ENCODE results near the gene IL3.

The IL3 gene

GRCh38 chr5:132079081-132079480 lies 18.6 kb downstream of the IL3 start:
- no peak overlapping the region for H3K4me3 ChIP-seq (ENCODE audit: low read depth, low read length)
- TF ChIP-seq CTCF (IDR thresholded peaks at IDR 0.05; ENCODE audit: borderline replicate concordance, insufficient read depth, low read depth, low read length) = no peak

- H3K4me3 ChIP-seq (ENCODE audit: low read depth, low read length) = no peak overlapping the region
- TF ChIP-seq CTCF (IDR thresholded peaks at IDR 0.05; ENCODE audit: borderline replicate concordance, insufficient read depth, low read depth, low read length) = no peak
Measured at GRCh38 chr5:132079619-132080018, 19.2 kb downstream of the IL3 start.

DNA sequence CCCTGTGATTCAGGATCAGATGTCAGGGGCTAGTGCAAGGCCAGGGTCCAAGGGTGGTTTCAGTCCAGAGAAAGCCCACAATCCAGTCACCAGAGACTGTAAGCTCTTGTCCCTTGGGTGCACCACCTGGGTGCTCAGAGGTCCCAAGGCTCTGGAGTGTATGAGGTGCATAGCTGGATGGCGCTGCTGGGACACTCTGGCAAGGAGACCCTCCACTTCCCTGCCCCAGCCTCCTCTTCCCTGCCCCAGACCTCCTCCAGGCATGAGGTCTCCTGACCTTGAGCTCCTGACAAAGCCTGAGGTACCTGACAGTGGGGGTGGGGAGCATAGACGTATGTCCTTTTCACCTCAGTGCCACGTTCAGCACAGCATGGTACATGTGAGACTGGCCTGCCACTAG lies 20.1 kb downstream of the IL3 start:
- no peak for TF ChIP-seq CTCF (IDR thresholded peaks at IDR 0.05; ENCODE audit: borderline replicate concordance, insufficient read depth, low read depth, low read length)

DNA sequence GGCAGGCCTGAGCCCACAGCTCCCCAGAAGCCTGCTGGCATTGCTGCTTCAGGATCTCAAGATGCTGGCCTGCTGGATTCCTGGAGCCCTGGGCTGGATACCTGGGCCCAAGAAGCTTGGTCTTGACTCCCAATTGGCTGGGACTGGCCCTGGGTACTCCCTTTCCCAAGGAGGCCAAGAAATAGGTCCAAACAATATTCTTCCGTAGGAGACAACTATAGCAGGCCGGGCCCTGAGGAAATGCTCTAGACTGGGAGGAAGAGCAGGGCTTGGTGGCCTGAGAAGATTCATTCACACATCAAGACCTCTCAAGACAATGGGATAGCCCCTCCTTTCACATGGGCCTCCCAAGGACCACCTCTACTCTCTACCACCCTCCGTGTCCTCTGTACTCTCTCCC lies 21.0 kb downstream of the IL3 start:
- H3K4me3 ChIP-seq (ENCODE audit: low read depth, low read length) = no peak overlapping the region
- TF ChIP-seq CTCF (IDR thresholded peaks at IDR 0.05; ENCODE audit: borderline replicate concordance, insufficient read depth, low read depth, low read length) = no peak

More for the DNA sequence above, 20.1 kb downstream of the IL3 start:
- no peak overlapping the region for H3K4me3 ChIP-seq (ENCODE audit: low read depth, low read length)

GRCh38 chr5:132082329-132083023 lies 22.0 kb downstream of the IL3 start:
- no peak for TF ChIP-seq CTCF (IDR thresholded peaks at IDR 0.05; ENCODE audit: borderline replicate concordance, insufficient read depth, low read depth, low read length)
- H3K4me3 ChIP-seq (ENCODE audit: low read depth, low read length) = no peak overlapping the region

DNA sequence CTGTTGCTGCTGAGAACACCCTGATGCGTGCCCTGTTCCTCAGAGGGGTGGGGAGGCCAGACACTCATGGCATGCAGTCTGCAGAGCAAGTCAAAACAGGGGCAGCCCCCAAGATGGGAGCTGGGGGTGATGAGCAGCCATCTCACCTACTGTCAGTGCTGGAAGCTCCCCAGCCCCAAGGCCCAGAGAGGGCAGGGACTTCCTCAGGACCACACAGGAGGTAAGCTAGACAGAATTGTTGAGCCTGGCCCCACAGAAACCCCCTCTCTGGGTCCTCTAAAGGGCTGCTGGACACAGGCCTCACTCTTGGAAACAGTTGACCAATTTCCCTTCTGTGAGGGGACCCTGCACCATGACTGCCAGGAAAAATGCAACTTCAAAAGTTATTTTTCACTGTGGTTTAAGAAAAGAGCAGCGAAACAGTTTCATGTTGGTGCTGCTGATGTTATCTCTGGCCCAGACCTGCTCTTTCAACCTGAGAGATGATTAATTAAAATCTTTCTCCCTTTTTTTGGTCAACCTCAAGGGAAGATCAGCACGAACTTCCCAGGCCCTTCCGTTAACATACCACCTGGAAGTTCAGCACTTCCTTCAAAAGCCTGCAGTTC lies 22.7 kb downstream of the IL3 start:
- H3K4me3 ChIP-seq (ENCODE audit: low read depth, low read length) = no peak overlapping the region
- TF ChIP-seq CTCF (IDR thresholded peaks at IDR 0.05; ENCODE audit: borderline replicate concordance, insufficient read depth, low read depth, low read length) = no peak

DNA sequence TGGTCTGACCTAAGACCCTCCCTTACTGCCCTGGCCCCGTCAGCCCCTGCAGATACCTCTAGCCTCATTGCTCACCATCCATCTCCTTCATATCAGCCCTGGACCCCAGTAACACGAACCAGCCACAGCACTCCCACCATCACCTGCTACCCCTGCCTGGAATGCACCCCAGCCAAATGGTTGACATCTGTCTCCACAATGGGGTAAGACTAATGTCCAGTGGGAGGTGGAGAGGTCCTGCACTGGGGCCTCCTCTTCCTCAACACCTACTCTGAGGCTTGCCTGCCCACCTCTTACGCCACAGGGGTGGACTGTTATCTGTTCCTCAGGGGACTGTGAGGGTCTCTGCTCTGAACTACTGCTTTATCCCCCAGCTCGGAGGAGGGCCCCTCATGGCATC lies 25.2 kb downstream of the IL3 start:
- no peak overlapping the region for H3K4me3 ChIP-seq (ENCODE audit: low read depth, low read length)
- TF ChIP-seq CTCF (IDR thresholded peaks at IDR 0.05; ENCODE audit: borderline replicate concordance, insufficient read depth, low read depth, low read length) = no peak
